ENCODE measurements around the gene RCL1. TPM values are rescaled to one million over a fixed set of nuclear protein-coding genes. Genes with fewer than 3 reads are reported as not detected.

The RCL1 gene
- total and polyA plus RNA-seq, 2 of the 13 experiments (the other 11 are each of a cell fraction or from before 2014, with no cell fraction given), result 22.3 to 31.6 TPM

GRCh38 chr9:4854265-4854590, 61.5 kb downstream of the RCL1 start:
- FAIRE-seq (no peak), ATAC-seq (no peak), DNase-seq (ENCODE audit: low spot score) (no peak)
- WGBS (ENCODE audit: low lambda C conversion rate), result 100% methylated on average over 1 of the region's 1 CpG
- no peak overlapping the region for H3K4me2 ChIP-seq (ENCODE audit: low read depth, low read length)
- no peak overlapping the region for H2AFZ ChIP-seq (ENCODE audit: low read length)
- H3K27me3 ChIP-seq (ENCODE audit: control insufficient read depth in 1 of 2, insufficient read depth in 2 of 2, low read length in 2 of 2), result no peaks in the 10 kb centered on the region
- peaks cover 16 to 47% of the 10 kb centered on the region in 2 experiments for H3K36me3 ChIP-seq (replicated peaks in 1 of 2; ENCODE audit: control insufficient read depth in 1 of 2, insufficient read depth in 2 of 2, low read length in 2 of 2)
- H3K79me2 ChIP-seq (ENCODE audit: insufficient read depth, low read length), result peaks cover 1% of the 10 kb centered on the region
- peaks cover 15% of the 10 kb centered on the region for H3K4me1 ChIP-seq (ENCODE audit: insufficient read depth, low read length)
- TF ChIP-seq MAFK (conservative IDR thresholded peaks at IDR 0.05 in 1 of 2, IDR thresholded peaks at IDR 0.05 in 1 of 2; ENCODE audit: low read length in 2 of 2) (0 out of 4 replicates have a peak, but pooled peaks of 1 of the 2 experiments have one; percentile 3), RBM22 (optimal IDR thresholded peaks at IDR 0.05; ENCODE audit: low read length) (peak; percentile 31), ZNF335 (CRISPR knock-in tag; IDR thresholded peaks at IDR 0.05) (no peak), ZNF414 (CRISPR knock-in tag; IDR thresholded peaks at IDR 0.05) (no peak)
- BruUV-seq (replicated peaks), result no TSS peak
- H3K4me3 ChIP-seq (replicated peaks in 1 of 3; ENCODE audit: insufficient read depth in 1 of 3, low read depth in 2 of 3, low read length in 3 of 3), result no peak overlapping the region
- POLR2A ChIA-PET, result interaction anchor here (0.7 kb wide), 1 partner anchor 16 kb away, joined by 3 read pairs; no protein-coding TSS in a partner anchor
- no peaks in the 10 kb centered on the region for H3K9me3 ChIP-seq (ENCODE audit: low read length)
- CTCF ChIA-PET (ENCODE audit: low intra/inter-chr PET ratio, low total read pairs), result no interaction called here
- no peak overlapping the region for H3K9ac ChIP-seq (ENCODE audit: insufficient read depth, low read depth, low read length)
- in situ Hi-C loops (cut with HindIII; ENCODE audit: extremely low pct_ligation_motif_present, low pct_unique_long_range_greater_than_20kb), result no loop called here
- no peak overlapping the region for H3K27ac ChIP-seq (ENCODE audit: extremely low read length, insufficient read depth, low read length)
- no peaks in the 10 kb centered on the region for H4K20me1 ChIP-seq (ENCODE audit: insufficient read depth, low read length)
- intact Hi-C loops (cut with micrococcal nuclease; ENCODE audit: unreplicated experiment), result no loop called here

- Histone ChIP-seq H3K9me3 (ENCODE audit: low read length) (no peaks in the 10 kb centered on the region), H3K4me1 (ENCODE audit: insufficient read depth, low read length) (peaks cover 7% of the 10 kb centered on the region), H3K9ac (ENCODE audit: insufficient read depth, low read depth, low read length) (no peak overlapping the region), H4K20me1 (ENCODE audit: insufficient read depth, low read length) (no peaks in the 10 kb centered on the region), H3K36me3 (replicated peaks in 1 of 2; ENCODE audit: control insufficient read depth in 1 of 2, insufficient read depth in 2 of 2, low read length in 2 of 2) (peaks cover 17 to 47% of the 10 kb centered on the region in 2 experiments), H3K79me2 (ENCODE audit: insufficient read depth, low read length) (no peaks in the 10 kb centered on the region), H2AFZ (ENCODE audit: low read length) (no peak overlapping the region), H3K27me3 (ENCODE audit: control insufficient read depth in 1 of 2, insufficient read depth in 2 of 2, low read length in 2 of 2) (no peaks in the 10 kb centered on the region), H3K27ac (ENCODE audit: extremely low read length, insufficient read depth, low read length) (no peak overlapping the region), H3K4me3 (replicated peaks in 1 of 3; ENCODE audit: insufficient read depth in 1 of 3, low read depth in 2 of 3, low read length in 3 of 3) (no peak overlapping the region), H3K4me2 (ENCODE audit: low read depth, low read length) (no peak overlapping the region)
- ChIA-PET CTCF (ENCODE audit: low intra/inter-chr PET ratio, low total read pairs) (no interaction called here), POLR2A (interaction anchor here (1.2 kb wide), 1 partner anchor 63 kb away, joined by 3 read pairs; no protein-coding TSS in a partner anchor)
- WGBS (ENCODE audit: low lambda C conversion rate), result 93% methylated on average over 1 of the region's 2 CpGs
- no peak for DNase-seq (ENCODE audit: low spot score)
- no peak for FAIRE-seq
- no TSS peak for BruUV-seq (replicated peaks)
- TF ChIP-seq ZNF614 (CRISPR knock-in tag; IDR thresholded peaks at IDR 0.05; ENCODE audit: borderline replicate concordance) (no peak), ESRRA (CRISPR knock-in tag; IDR thresholded peaks at IDR 0.05; ENCODE audit: low read depth) (no peak), ZNF276 (CRISPR knock-in tag; IDR thresholded peaks at IDR 0.05; ENCODE audit: low read depth) (no peak), GATAD1 (CRISPR knock-in tag; IDR thresholded peaks at IDR 0.05) (no peak)
- intact Hi-C loops (cut with micrococcal nuclease; ENCODE audit: unreplicated experiment) (no loop called here), in situ Hi-C loops (cut with HindIII; ENCODE audit: extremely low pct_ligation_motif_present, low pct_unique_long_range_greater_than_20kb) (no loop called here)
- no peak for ATAC-seq
Observed at GRCh38 chr9:4855841-4856240, 63.1 kb downstream of the RCL1 start.

Measured in HepG2 (cell line).